ENCODE data around the gene PCOLCE2. TPM values are rescaled to one million over a fixed set of nuclear protein-coding genes. Genes with fewer than 3 reads are reported as not detected.
A peak's percentile ranks its signal among the peaks of the same experiment; 100 is the strongest.

Gene PCOLCE2
- total RNA-seq, 1 donor from 2014 or later, result 1.1 TPM

GRCh38 chr3:142910280-142910679 is 21.4 kb upstream of the PCOLCE2 start:
- no peak for DNase-seq (ENCODE audit: low read depth)
- Histone ChIP-seq H3K4me3 (ENCODE audit: low read depth, low read length) (no peak overlapping the region), H3K36me3 (ENCODE audit: control insufficient read depth, insufficient read depth, low read length) (no peaks in the 10 kb centered on the region), H3K27me3 (ENCODE audit: control insufficient read depth, insufficient read depth, low read length) (no peaks in the 10 kb centered on the region)
- no peak for FAIRE-seq
- no peak for TF ChIP-seq CTCF (IDR thresholded peaks at IDR 0.05; ENCODE audit: insufficient read depth, low read length, severe bottlenecking)

- H3K4me3 ChIP-seq (ENCODE audit: low read depth, low read length), result no peak overlapping the region
- no peak for TF ChIP-seq CTCF (IDR thresholded peaks at IDR 0.05; ENCODE audit: insufficient read depth, low read length, severe bottlenecking)
- DNase-seq (ENCODE audit: low read depth) (no peak), FAIRE-seq (no peak)
- H3K36me3 ChIP-seq (ENCODE audit: control insufficient read depth, insufficient read depth, low read length), result no peaks in the 10 kb centered on the region
- no peaks in the 10 kb centered on the region for H3K27me3 ChIP-seq (ENCODE audit: control insufficient read depth, insufficient read depth, low read length)
These were observed 20.4 kb upstream of the PCOLCE2 start for GRCh38 chr3:142909282-142909681.

- H3K4me3 ChIP-seq (ENCODE audit: low read depth, low read length), result no peak overlapping the region
- DNase-seq (ENCODE audit: low read depth) (no peak), FAIRE-seq (no peak)
- no peaks in the 10 kb centered on the region for H3K27me3 ChIP-seq (ENCODE audit: control insufficient read depth, insufficient read depth, low read length)
- no peaks in the 10 kb centered on the region for H3K36me3 ChIP-seq (ENCODE audit: control insufficient read depth, insufficient read depth, low read length)
- no peak for TF ChIP-seq CTCF (IDR thresholded peaks at IDR 0.05; ENCODE audit: insufficient read depth, low read length, severe bottlenecking)
These were observed 19.1 kb upstream of the PCOLCE2 start for GRCh38 chr3:142907996-142908395.

GRCh38 chr3:142904639-142905436 is 16.0 kb upstream of the PCOLCE2 start:
- peak; percentile 11 for TF ChIP-seq CTCF (IDR thresholded peaks at IDR 0.05; ENCODE audit: insufficient read depth, low read length, severe bottlenecking)
- Histone ChIP-seq H3K36me3 (ENCODE audit: control insufficient read depth, insufficient read depth, low read length) (no peaks in the 10 kb centered on the region), H3K4me3 (ENCODE audit: low read depth, low read length) (no peak overlapping the region), H3K27me3 (ENCODE audit: control insufficient read depth, insufficient read depth, low read length) (no peaks in the 10 kb centered on the region)
- DNase-seq (ENCODE audit: low read depth) (peak; percentile 59), FAIRE-seq (peak; percentile 62)

- DNase-seq (ENCODE audit: low read depth) (no peak), FAIRE-seq (no peak)
- Histone ChIP-seq H3K27me3 (ENCODE audit: control insufficient read depth, insufficient read depth, low read length) (peaks cover 3% of the 10 kb centered on the region), H3K36me3 (ENCODE audit: control insufficient read depth, insufficient read depth, low read length) (no peaks in the 10 kb centered on the region), H3K4me3 (ENCODE audit: low read depth, low read length) (no peak overlapping the region)
- TF ChIP-seq CTCF (IDR thresholded peaks at IDR 0.05; ENCODE audit: insufficient read depth, low read length, severe bottlenecking), result no peak
These were observed 13.5 kb upstream of the PCOLCE2 start for GRCh38 chr3:142902356-142902755.

Measured in bronchial epithelial cell (primary cell).